ENCODE measurements around the gene HERC2. TPM values are rescaled to one million over a fixed set of nuclear protein-coding genes. Genes with fewer than 3 reads are reported as not detected.
"Not testable (repeated sequence)": the region's sequence is repeated elsewhere in the genome, so short reads cannot be mapped to it uniquely, and the experiment has no call there.

HERC2 gene
- total RNA-seq, 1 experiment from 2014 or later, result 69.2 TPM

- H3K36me3 Mint-ChIP-seq (ENCODE audit: insufficient read depth in 1 of 3, low read depth in 3 of 3), result peaks cover 34 to 74% (median 54%) of the 10 kb centered on the region in 3 experiments
- not testable (repeated sequence) for H3K27me3 Mint-ChIP-seq (ENCODE audit: low read depth); H3K18ac ChIP-seq (ENCODE audit: insufficient read length, low read depth, low read length); H2AFZ ChIP-seq (ENCODE audit: low read length); H3K4me1 Mint-ChIP-seq; H4K20me1 ChIP-seq (ENCODE audit: control insufficient read depth, insufficient read depth, insufficient read length); H3K56ac ChIP-seq (ENCODE audit: insufficient read length, low read depth, low read length); H3T11ph ChIP-seq (ENCODE audit: low read length); H2AK5ac ChIP-seq (ENCODE audit: insufficient read length, low read length); H3K9ac ChIP-seq (ENCODE audit: extremely low read depth, insufficient read length, low read length); H4K5ac ChIP-seq (ENCODE audit: insufficient read length, low read depth, low read length); H3K27me3 ChIP-seq (ENCODE audit: insufficient read depth, low read length); H3K9me3 ChIP-seq (ENCODE audit: control insufficient read depth, low read depth, low read length); H3K4me1 ChIP-seq (ENCODE audit: insufficient read depth, low read length); H2BK15ac ChIP-seq (ENCODE audit: low read depth, low read length); H2BK5ac ChIP-seq (ENCODE audit: insufficient read length, low read length); H3K79me2 ChIP-seq (ENCODE audit: insufficient read depth, low read length); H3K4ac ChIP-seq (ENCODE audit: low read depth, low read length); H3K4me2 ChIP-seq (ENCODE audit: insufficient read depth, insufficient read length, low read length); H3K9me3 Mint-ChIP-seq; H4K91ac ChIP-seq (ENCODE audit: insufficient read length, low read depth, low read length); H3K23me2 ChIP-seq (ENCODE audit: insufficient read length, low read depth, low read length, poor library complexity, severe bottlenecking); H3K23ac ChIP-seq (ENCODE audit: insufficient read length, low read depth, low read length); H2BK20ac ChIP-seq (ENCODE audit: low read depth, low read length, poor library complexity, severe bottlenecking); H3K27ac ChIP-seq (ENCODE audit: insufficient read length, low read depth, low read length); H3K4me3 Mint-ChIP-seq; H3K79me1 ChIP-seq (ENCODE audit: insufficient read depth, low read depth, low read length, poor library complexity, severe bottlenecking); H2BK120ac ChIP-seq (ENCODE audit: low read depth, low read length, poor library complexity, severe bottlenecking); H4K8ac ChIP-seq (replicated peaks; ENCODE audit: insufficient read length, low read depth, low read length); H2BK12ac ChIP-seq (ENCODE audit: insufficient read length, low read depth, low read length); DNase-seq; H3K14ac ChIP-seq (ENCODE audit: insufficient read depth, low read length); H3K27ac Mint-ChIP-seq
- no CpG with 5 or more reads among the region's 9 CpGs for WGBS (ENCODE audit: extremely low coverage, insufficient read length, low lambda C conversion rate)
These were observed 92.9 kb downstream of the HERC2 start for GRCh38 chr15:28228990-28229640.

All from H9 (cell line).